Muscle of back (tissue), 11 donors: ENCODE results near the gene MRPS23. TPM values are rescaled to one million over a fixed set of nuclear protein-coding genes. Genes with fewer than 3 reads are reported as not detected.
"Not testable (repeated sequence)": the region's sequence is repeated elsewhere in the genome, so short reads cannot be mapped to it uniquely, and the experiment has no call there.

Experiments
- DNase-seq, 3 donors: peaks; one replicate each; pipeline versions ENCODE4 v3.0.0 to v3.0.0-alpha.2; 2013
- polyA plus RNA-seq, 10 donors: library from polyadenylated mRNA; unstranded; fragments of 120-200 nt; gene quantifications; one replicate each; pipeline ENCODE4 v1.2.1, GENCODE V29; 2013; ENCODE audit not compliant: insufficient read length in 10 of 10

Gene MRPS23
- polyA plus RNA-seq, 10 donors = 27.9 to 42.7 (median 35.1) TPM

GRCh38 chr17:57866723-57867122, 16.9 kb upstream of the MRPS23 start:
- no peak for DNase-seq

- no peak for DNase-seq
Measured at GRCh38 chr17:57866319-57866718, 16.5 kb upstream of the MRPS23 start.

GRCh38 chr17:57864273-57864672, 14.4 kb upstream of the MRPS23 start:
- no peak for DNase-seq

GRCh38 chr17:57862694-57863667, 13.1 kb upstream of the MRPS23 start:
- DNase-seq = peak in 2 of 3 donors; percentile 42 to 74

GRCh38 chr17:57861790-57862693, 12.2 kb upstream of the MRPS23 start:
- DNase-seq = peak in 2 of 3 donors; percentile 59 to 80

- DNase-seq = peak in 1 of 3 donors; percentile 70
Measured at GRCh38 chr17:57861000-57861789, 11.4 kb upstream of the MRPS23 start.

- DNase-seq = peak in 1 of 3 donors; percentile 11
Measured at GRCh38 chr17:57860414-57860999, 10.7 kb upstream of the MRPS23 start.

GRCh38 chr17:57859601-57860413, 10.0 kb upstream of the MRPS23 start:
- no peak for DNase-seq

GRCh38 chr17:57858838-57859237, 9.0 kb upstream of the MRPS23 start:
- DNase-seq = no peak

- DNase-seq = no peak
Measured at GRCh38 chr17:57856792-57857620, 7.2 kb upstream of the MRPS23 start.

- DNase-seq = no peak
Measured at GRCh38 chr17:57855391-57856035, 5.7 kb upstream of the MRPS23 start.

GRCh38 chr17:57853695-57854094, 3.9 kb upstream of the MRPS23 start:
- no peak for DNase-seq

GRCh38 chr17:57852955-57853328, 3.1 kb upstream of the MRPS23 start:
- DNase-seq = no peak

GRCh38 chr17:57852092-57852954, 2.5 kb upstream of the MRPS23 start:
- peak in 1 of 3 donors; percentile 11 for DNase-seq

GRCh38 chr17:57849163-57849873, 526 bp downstream of the MRPS23 start:
- DNase-seq = no peak

- DNase-seq = not testable (repeated sequence)
Measured at GRCh38 chr17:57846056-57846945, 3.5 kb downstream of the MRPS23 start.
